Heart right ventricle (tissue), 16 donors: ENCODE results near the gene CRTC1. TPM values are rescaled to one million over a fixed set of nuclear protein-coding genes. Genes with fewer than 3 reads are reported as not detected.

ENCODE experiments used
- ATAC-seq, 8 donors: fragments of 200-7000 bp; cut with Tn5 transposase; one replicate each; pipeline ENCODE4 v1.9.1; 2020; ENCODE audit warnings: mild to moderate bottlenecking in 8 of 8, moderate library complexity in 8 of 8, moderate number of reproducible peaks in 1 of 8
- DNase-seq, 2 donors: peaks; one replicate each; pipeline ENCODE4 v3.0.0-alpha.2; 2020
- H3K27ac ChIP-seq, 10 donors: fragments of 200-600 bp; sonication (generic) in 2 of 10; one replicate each; pipeline versions ENCODE4 v1.5.0 to v1.8.0; 2020 to 2022; ENCODE audit warnings: mild to moderate bottlenecking in 3 of 10
- H3K27me3 ChIP-seq, 7 donors: fragments of 200-600 bp; one replicate each; pipeline ENCODE4 v1.8.0; 2021 to 2022; ENCODE audit warnings: mild to moderate bottlenecking in 2 of 7
- H3K36me3 ChIP-seq, 9 donors: fragments of 200-600 bp; sonication (generic) in 1 of 9; one replicate each; pipeline versions ENCODE4 v1.5.0 to v1.8.0; 2020 to 2022; ENCODE audit warnings: mild to moderate bottlenecking in 2 of 9
- H3K4me1 ChIP-seq, 9 donors: fragments of 200-600 bp; sonication (generic) in 1 of 9; one replicate each; pipeline versions ENCODE4 v1.5.0 to v1.8.0; 2020 to 2022; ENCODE audit warnings: mild to moderate bottlenecking in 4 of 9
- H3K4me3 ChIP-seq, 10 donors: fragments of 200-600 bp; sonication (generic) in 2 of 10; one replicate each; pipeline versions ENCODE4 v1.5.0 to v1.8.0; 2020 to 2022; ENCODE audit warnings: mild to moderate bottlenecking in 7 of 10, moderate library complexity in 2 of 10
- H3K9me3 ChIP-seq, 11 donors: fragments of 200-600 bp in 10 of 11; sonication (generic) in 2 of 11; one replicate each; pipeline versions ENCODE4 v1.5.0 to v1.8.0; 2013 to 2022; ENCODE audit warnings: mild to moderate bottlenecking in 2 of 11, control low read depth in 1 of 11, moderate library complexity in 1 of 11
- WGBS, 2 donors: extraction: QIAGEN DNeasy Blood & Tissue Kit; methylation state at CpG; one replicate each; pipeline ENCODE4 v1.1.7; 2013; ENCODE audit warnings: inconsistent platforms in 1 of 2; 5-methylcytosine and 5-hydroxymethylcytosine counted together
- intact Hi-C, 10 donors: fragments of 100-400 bp; cut with DNase I; formaldehyde crosslinking; loops; one replicate each; pipeline versions ENCODE4 v1.11.1 to v1.14.2; 2022
- polyA plus RNA-seq, 2 donors: library from polyadenylated mRNA; stranded (reverse); fragments of 200-250 nt; gene quantifications; one replicate each; pipeline ENCODE4 v1.2.3, GENCODE V29; 2013
- total RNA-seq, 10 donors: library from RNA; stranded (reverse); fragmentation: NEBNext Ultra II Directional in 3 of 10; extraction: Animal tissue kit (Norgen Biotek cat#: 25700) in 3 of 10; gene quantifications; one replicate each; pipeline versions ENCODE4 v1.2.1 to v1.2.4, GENCODE V29; 2021 to 2023
- TF ChIP-seq, protein P1 (sequence below), 9 donors: fragments of 200-600 bp; sonication (generic) in 2 of 9; IDR thresholded peaks; one replicate each; pipeline versions ENCODE4 v1.5.0 to v1.8.0; 2021 to 2022; ENCODE audit warnings: antibody characterized with exemption in 9 of 9, mild to moderate bottlenecking in 5 of 9, moderate library complexity in 1 of 9
- donor health status: Arrhythmogenic right ventricular cardiomyopathy.
- donor health status: ischemic (EF 13 %, LVEDD 7.1; RV severe dilation, severe dysfunction).
- donor health status: healthy with polysubstance abuse.
- donor health status: DM: no; HTN: yes; CAD: no.
- donor health status: DM: no; HTN: no; CAD: no.
- donor health status: ischemic (EF 25% LVEDD 6.9; RV normal size, moderate dysfunction).
- donor health status: ischemic (EF 25% LVEDD 5.7; RV mildly dilated, moderate dysfunction).
- donor health status: healthy.
- donor health status: DM: yes; HTN: yes; CAD: no.
- donor health status: Ischemic cardiomyopathy.
- donor health status: ischemic (EF 35%, LVEDD 5.7; RV mildly dilated, moderate dysfunction).
- donor health status: nonischemic (EF 11% LVEDD 7.7; RV severe dilation, severe dysfunction).
- donor health status: DM: yes; HTN: yes; CAD: no.
- donor health status: PGD.
- donor health status: ischemic (EF 29% LVEDD 5.4; RV normal size, mild dysfunction).
- donor health status: nonischemic (EF 23%, LVEDD 6.1; RV moderate dilation, normal function).

The CRTC1 gene
- total and polyA plus RNA-seq, 12 donors: 3.2 to 11.8 (median 9.1) TPM

GRCh38 chr19:18716857-18717256 lies 33.4 kb downstream of the CRTC1 start:
- H3K4me3 ChIP-seq: no peak overlapping the region
- H3K36me3 ChIP-seq: no peaks in the 10 kb centered on the region
- no peaks in the 10 kb centered on the region for H3K9me3 ChIP-seq
- intact Hi-C loops: no loop called here
- TF ChIP-seq, protein P1, sequence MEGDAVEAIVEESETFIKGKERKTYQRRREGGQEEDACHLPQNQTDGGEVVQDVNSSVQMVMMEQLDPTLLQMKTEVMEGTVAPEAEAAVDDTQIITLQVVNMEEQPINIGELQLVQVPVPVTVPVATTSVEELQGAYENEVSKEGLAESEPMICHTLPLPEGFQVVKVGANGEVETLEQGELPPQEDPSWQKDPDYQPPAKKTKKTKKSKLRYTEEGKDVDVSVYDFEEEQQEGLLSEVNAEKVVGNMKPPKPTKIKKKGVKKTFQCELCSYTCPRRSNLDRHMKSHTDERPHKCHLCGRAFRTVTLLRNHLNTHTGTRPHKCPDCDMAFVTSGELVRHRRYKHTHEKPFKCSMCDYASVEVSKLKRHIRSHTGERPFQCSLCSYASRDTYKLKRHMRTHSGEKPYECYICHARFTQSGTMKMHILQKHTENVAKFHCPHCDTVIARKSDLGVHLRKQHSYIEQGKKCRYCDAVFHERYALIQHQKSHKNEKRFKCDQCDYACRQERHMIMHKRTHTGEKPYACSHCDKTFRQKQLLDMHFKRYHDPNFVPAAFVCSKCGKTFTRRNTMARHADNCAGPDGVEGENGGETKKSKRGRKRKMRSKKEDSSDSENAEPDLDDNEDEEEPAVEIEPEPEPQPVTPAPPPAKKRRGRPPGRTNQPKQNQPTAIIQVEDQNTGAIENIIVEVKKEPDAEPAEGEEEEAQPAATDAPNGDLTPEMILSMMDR (IDR thresholded peaks at IDR 0.05): no peak
- H3K4me1 ChIP-seq: peaks cover 0 to 39% (median 11%) of the 10 kb centered on the region in 9 donors
- H3K27ac ChIP-seq: no peak overlapping the region
- WGBS, 2 donors: 94 to 96% methylated on average over 6 of the region's 6 CpGs
- ATAC-seq (no peak), DNase-seq (no peak)
- no peaks in the 10 kb centered on the region for H3K27me3 ChIP-seq

- intact Hi-C loops: no loop called here
- Histone ChIP-seq H3K36me3 (peaks cover 0 to 6% (median 0%) of the 10 kb centered on the region in 9 donors), H3K27ac (no peak overlapping the region), H3K27me3 (no peaks in the 10 kb centered on the region), H3K4me1 (peaks cover 0 to 38% (median 11%) of the 10 kb centered on the region in 9 donors), H3K9me3 (no peaks in the 10 kb centered on the region), H3K4me3 (no peak overlapping the region)
- TF ChIP-seq, protein P1 (IDR thresholded peaks at IDR 0.05): no peak
- 65 to 78% methylated on average over 10 of the region's 10 CpGs for WGBS, 2 donors
- no peak for DNase-seq
- ATAC-seq: no peak
Observed at GRCh38 chr19:18717601-18718000, 34.1 kb downstream of the CRTC1 start.

DNA sequence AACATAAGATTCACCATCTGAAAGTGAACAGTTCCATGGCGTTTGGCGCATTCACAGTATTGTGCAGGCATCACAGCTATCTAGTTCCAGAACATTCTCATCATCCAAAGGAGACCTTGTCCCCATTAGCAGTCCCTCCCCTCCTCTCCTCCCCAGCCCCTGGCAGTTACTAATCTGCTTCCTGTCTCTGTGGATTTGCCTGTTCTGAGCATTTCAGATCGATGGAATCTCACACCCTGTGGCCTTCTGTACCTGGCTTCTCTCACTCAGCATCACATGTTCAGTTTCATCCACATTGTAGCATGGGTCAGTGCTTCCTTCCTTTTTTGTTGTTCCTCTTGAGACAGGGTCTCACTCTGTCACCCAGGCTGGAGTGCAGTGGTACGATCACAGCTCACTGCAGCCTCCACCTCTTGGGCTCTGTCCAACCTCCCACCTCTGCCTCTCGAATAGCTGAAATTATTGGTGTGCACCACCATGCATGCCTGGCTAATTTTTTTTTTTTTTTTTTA lies 34.6 kb downstream of the CRTC1 start:
- WGBS, 2 donors: 79 to 82% methylated on average over 5 of the region's 5 CpGs
- TF ChIP-seq, protein P1 (IDR thresholded peaks at IDR 0.05): no peak
- Histone ChIP-seq H3K4me3 (no peak overlapping the region), H3K4me1 (peaks cover 0 to 33% (median 11%) of the 10 kb centered on the region in 9 donors), H3K9me3 (no peaks in the 10 kb centered on the region), H3K27me3 (no peaks in the 10 kb centered on the region), H3K27ac (no peak overlapping the region), H3K36me3 (peaks cover 0 to 7% (median 0%) of the 10 kb centered on the region in 9 donors)
- intact Hi-C loops: no loop called here
- no peak for ATAC-seq
- DNase-seq: no peak

- DNase-seq (no peak), ATAC-seq (no peak)
- intact Hi-C loops: no loop called here
- 87 to 90% methylated on average over 15 to 16 of the region's 16 CpGs for WGBS, 2 donors
- Histone ChIP-seq H3K9me3 (no peaks in the 10 kb centered on the region), H3K4me1 (peaks cover 0 to 24% (median 6%) of the 10 kb centered on the region in 9 donors), H3K27me3 (no peaks in the 10 kb centered on the region), H3K36me3 (peaks cover 0 to 7% (median 0%) of the 10 kb centered on the region in 9 donors), H3K27ac (no peak overlapping the region), H3K4me3 (no peak overlapping the region)
- TF ChIP-seq, protein P1 (IDR thresholded peaks at IDR 0.05): no peak
Observed at GRCh38 chr19:18718846-18719458, 35.5 kb downstream of the CRTC1 start.
